ENCODE measurements around the gene EID2. TPM values are rescaled to one million over a fixed set of nuclear protein-coding genes. Genes with fewer than 3 reads are reported as not detected.

EID2 gene
- total and polyA plus RNA-seq, 10 of the 15 experiments (the other 5 are each of a cell fraction or from before 2014, with no cell fraction given) = 1.6 to 11.4 (median 7.0) TPM

- no peaks in the 10 kb centered on the region for H4K20me1 ChIP-seq (ENCODE audit: control insufficient read depth, insufficient read depth)
- intact Hi-C loops (cut with micrococcal nuclease; ENCODE audit: unreplicated experiment) = no loop called here
- ATAC-seq (no peak), DNase-seq (ENCODE audit: low read depth, low spot score) (no peak), FAIRE-seq (no peak)
- no peaks in the 10 kb centered on the region for H3K27me3 ChIP-seq (replicated peaks in 1 of 2; ENCODE audit: control insufficient read depth in 2 of 2, insufficient read depth in 2 of 2, low read length in 1 of 2)
- ChIA-PET POLR2A (no interaction called here), RAD21 (ENCODE audit: unreplicated experiment) (interaction anchor here (1.1 to 5.8 kb wide), 2 partner anchors 119 to 534 kb away, joined by 3 to 105 read pairs; no protein-coding TSS in a partner anchor), SMC1A (ENCODE audit: uncharacterized antibody, unreplicated experiment) (interaction anchor here (1.6 to 5.9 kb wide), 3 partner anchors 119 to 291 kb away, joined by 5 to 105 read pairs (median 16); partner anchors contain the start of gene FBL), CTCF (interaction anchor here (0.6 to 15.0 kb wide), 4 partner anchors 120 to 433 kb away, joined by 3 to 248 read pairs (median 32); partner anchors contain the start of gene FBL)
- no peak overlapping the region for H2AFZ ChIP-seq (ENCODE audit: control insufficient read depth, low read depth, low read length)
- TF ChIP-seq DPF2 (IDR thresholded peaks at IDR 0.05) (no peak), ATF3 (IDR thresholded peaks at IDR 0.05; ENCODE audit: borderline replicate concordance, extremely low read depth, low read depth, low read length) (no peak), MXI1 (IDR thresholded peaks at IDR 0.05; ENCODE audit: low read depth, low read length) (no peak), ZSCAN29 (IDR thresholded peaks at IDR 0.05) (no peak), KAT2A (conservative IDR thresholded peaks at IDR 0.05; ENCODE audit: control insufficient read depth, low read depth, low read length) (no peak), ZBTB11 (CRISPR knock-in tag; IDR thresholded peaks at IDR 0.05) (no peak), NRF1 (conservative IDR thresholded peaks at IDR 0.05; ENCODE audit: low read depth, low read length) (no peak), NFYB (IDR thresholded peaks at IDR 0.05; ENCODE audit: insufficient read depth, low read depth, low read length) (no peak), POLR2AphosphoS2 (IDR thresholded peaks at IDR 0.05; ENCODE audit: low read depth, low read length) (no peak), CBFB (IDR thresholded peaks at IDR 0.05; ENCODE audit: low read depth) (no peak), CREB1 (IDR thresholded peaks at IDR 0.05; ENCODE audit: low read depth) (no peak), BHLHE40 (IDR thresholded peaks at IDR 0.05; ENCODE audit: borderline replicate concordance in 1 of 2, low read depth in 2 of 2, low read length in 1 of 2) (no peak), POLR2A (IDR thresholded peaks at IDR 0.05; ENCODE audit: low read depth, low read length) (no peak), ASH2L (IDR thresholded peaks at IDR 0.05; ENCODE audit: borderline replicate concordance, low read depth) (no peak), TCF12 (IDR thresholded peaks at IDR 0.05; ENCODE audit: low read depth, low read length) (no peak), IKZF2 (IDR thresholded peaks at IDR 0.05) (no peak), PKNOX1 (IDR thresholded peaks at IDR 0.05) (no peak), YY1 (IDR thresholded peaks at IDR 0.05; ENCODE audit: low read depth, low read length) (no peak), TBL1XR1 (IDR thresholded peaks at IDR 0.05; ENCODE audit: low read depth, low read length) (no peak)
- no peaks in the 10 kb centered on the region for H3K36me3 ChIP-seq (ENCODE audit: control insufficient read depth in 2 of 2, insufficient read depth in 2 of 2, low read length in 1 of 2)
- peaks cover 43% of the 10 kb centered on the region for H3K4me1 ChIP-seq (ENCODE audit: control insufficient read depth, insufficient read depth, low read length)
- no peaks in the 10 kb centered on the region; the same call in 2 of the 3 replicates for H3K9me3 ChIP-seq (replicated peaks; ENCODE audit: control insufficient read depth, insufficient read depth, low read length)
- no peak overlapping the region for H3K9ac ChIP-seq (ENCODE audit: control insufficient read depth, insufficient read depth, low read length)
- H3K27ac ChIP-seq (ENCODE audit: control insufficient read depth, insufficient read depth) = no peak overlapping the region
- no peak overlapping the region for H3K4me2 ChIP-seq (ENCODE audit: control insufficient read depth, insufficient read depth)
- 43% methylated on average over 4 of the region's 4 CpGs for WGBS (ENCODE audit: insufficient coverage, insufficient replicate concordance, low lambda C conversion rate, missing lambda C conversion rate)
- no peak overlapping the region for H3K4me3 ChIP-seq
- H3K79me2 ChIP-seq (ENCODE audit: control insufficient read depth, insufficient read depth, low read length) = no peaks in the 10 kb centered on the region
- in situ Hi-C loops (cut with MboI) = loop anchor here (5.0 kb wide), 1 partner anchor 117 kb away; no protein-coding TSS in a partner anchor
- no TSS peak for BruUV-seq (replicated peaks)
These were observed 14.8 kb upstream of the EID2 start for GRCh38 chr19:39554701-39555311.

Data from GM12878 (cell line).